IMR-90 (cell line): ENCODE measurements around the gene NBPF4.

ENCODE experiments used
- MAZ ChIP-seq: IDR thresholded peaks from 2 replicates; pipeline ENCODE4 v1.6.1; 2012; ENCODE audit warnings: low read depth, mild to moderate bottlenecking, low read length, improper control_type of control experiment, moderate library complexity, borderline replicate concordance
- MXI1 ChIP-seq: IDR thresholded peaks from 2 replicates; pipeline ENCODE4 v1.6.1; 2012; ENCODE audit warnings: low read depth, mild to moderate bottlenecking, low read length, moderate library complexity, borderline replicate concordance
- NFE2L2 ChIP-seq: fragments of 150-350 bp; IDR thresholded peaks from 2 replicates; pipeline ENCODE4 v1.6.1; 2016; ENCODE audit warnings: low read depth, mild to moderate bottlenecking, low read length
- POLR2A ChIP-seq: IDR thresholded peaks from 2 replicates; pipeline ENCODE4 v1.6.1; 2012; ENCODE audit warnings: mild to moderate bottlenecking, low read depth, low read length
- TF ChIP-seq, protein P1 (sequence below): fragments of 150-350 bp; IDR thresholded peaks from 2 replicates; pipeline ENCODE4 v1.6.1; 2016; ENCODE audit warnings: low read depth, mild to moderate bottlenecking, low read length, moderate library complexity, borderline replicate concordance
- TF ChIP-seq, protein P2 (sequence below): conservative IDR thresholded peaks from 2 replicates; pipeline ENCODE4 v1.5.1; 2012; ENCODE audit warnings: mild to moderate bottlenecking, low read depth, low read length, improper control_type of control experiment

DNA sequence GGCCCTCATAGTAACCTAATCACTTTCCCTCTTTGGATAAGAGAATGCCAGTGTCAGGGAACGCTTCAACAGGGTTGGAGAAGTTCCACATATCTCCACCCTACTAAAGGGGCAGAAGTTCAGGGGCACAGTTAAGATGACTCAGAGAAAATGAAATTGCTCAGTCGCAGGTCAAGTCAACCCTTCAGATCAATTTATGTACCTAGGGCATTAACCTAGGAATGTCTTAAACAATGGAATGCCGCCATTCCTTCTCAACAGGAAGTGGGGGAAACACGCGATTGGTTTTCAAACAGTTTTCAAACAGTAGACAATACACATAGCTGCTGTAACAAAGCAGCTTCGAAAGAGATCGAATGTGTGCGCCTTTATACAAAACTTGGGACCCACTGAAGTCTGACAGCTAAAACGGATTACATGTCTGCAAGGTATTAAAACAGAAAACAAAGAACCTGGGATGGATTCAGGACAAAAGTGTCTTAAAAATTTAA lies 44.6 kb downstream of the NBPF4 start:
- TF ChIP-seq MXI1: no peak
- no peak for TF ChIP-seq POLR2A
- TF ChIP-seq NFE2L2: no peak
- TF ChIP-seq, protein P1, sequence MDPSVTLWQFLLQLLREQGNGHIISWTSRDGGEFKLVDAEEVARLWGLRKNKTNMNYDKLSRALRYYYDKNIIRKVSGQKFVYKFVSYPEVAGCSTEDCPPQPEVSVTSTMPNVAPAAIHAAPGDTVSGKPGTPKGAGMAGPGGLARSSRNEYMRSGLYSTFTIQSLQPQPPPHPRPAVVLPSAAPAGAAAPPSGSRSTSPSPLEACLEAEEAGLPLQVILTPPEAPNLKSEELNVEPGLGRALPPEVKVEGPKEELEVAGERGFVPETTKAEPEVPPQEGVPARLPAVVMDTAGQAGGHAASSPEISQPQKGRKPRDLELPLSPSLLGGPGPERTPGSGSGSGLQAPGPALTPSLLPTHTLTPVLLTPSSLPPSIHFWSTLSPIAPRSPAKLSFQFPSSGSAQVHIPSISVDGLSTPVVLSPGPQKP: no peak
- TF ChIP-seq, protein P2, sequence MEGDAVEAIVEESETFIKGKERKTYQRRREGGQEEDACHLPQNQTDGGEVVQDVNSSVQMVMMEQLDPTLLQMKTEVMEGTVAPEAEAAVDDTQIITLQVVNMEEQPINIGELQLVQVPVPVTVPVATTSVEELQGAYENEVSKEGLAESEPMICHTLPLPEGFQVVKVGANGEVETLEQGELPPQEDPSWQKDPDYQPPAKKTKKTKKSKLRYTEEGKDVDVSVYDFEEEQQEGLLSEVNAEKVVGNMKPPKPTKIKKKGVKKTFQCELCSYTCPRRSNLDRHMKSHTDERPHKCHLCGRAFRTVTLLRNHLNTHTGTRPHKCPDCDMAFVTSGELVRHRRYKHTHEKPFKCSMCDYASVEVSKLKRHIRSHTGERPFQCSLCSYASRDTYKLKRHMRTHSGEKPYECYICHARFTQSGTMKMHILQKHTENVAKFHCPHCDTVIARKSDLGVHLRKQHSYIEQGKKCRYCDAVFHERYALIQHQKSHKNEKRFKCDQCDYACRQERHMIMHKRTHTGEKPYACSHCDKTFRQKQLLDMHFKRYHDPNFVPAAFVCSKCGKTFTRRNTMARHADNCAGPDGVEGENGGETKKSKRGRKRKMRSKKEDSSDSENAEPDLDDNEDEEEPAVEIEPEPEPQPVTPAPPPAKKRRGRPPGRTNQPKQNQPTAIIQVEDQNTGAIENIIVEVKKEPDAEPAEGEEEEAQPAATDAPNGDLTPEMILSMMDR: no peak
- no peak for TF ChIP-seq MAZ
